Breast epithelium (tissue), 3 donors: ENCODE measurements around the gene SRRM3.

Experiments
- CTCF ChIP-seq, 3 donors: fragments of 450-650 bp; IDR thresholded peaks; one replicate each; pipeline ENCODE4 v1.5.1; 2016 to 2017; ENCODE audit warnings: antibody characterized with exemption in 3 of 3, mild to moderate bottlenecking in 3 of 3, moderate library complexity in 3 of 3
- POLR2A ChIP-seq: fragments of 450-650 bp; IDR thresholded peaks from one replicate; pipeline ENCODE4 v1.6.1; 2016; ENCODE audit warnings: antibody characterized with exemption, mild to moderate bottlenecking, moderate library complexity

- TF ChIP-seq CTCF (IDR thresholded peaks at IDR 0.05) (no peak), POLR2A (no peak)
Measured at GRCh38 chr7:76278540-76278939, 76.8 kb downstream of the SRRM3 start.
